Measurements from ENCODE around the gene CELSR2.

The CELSR2 gene

DNA sequence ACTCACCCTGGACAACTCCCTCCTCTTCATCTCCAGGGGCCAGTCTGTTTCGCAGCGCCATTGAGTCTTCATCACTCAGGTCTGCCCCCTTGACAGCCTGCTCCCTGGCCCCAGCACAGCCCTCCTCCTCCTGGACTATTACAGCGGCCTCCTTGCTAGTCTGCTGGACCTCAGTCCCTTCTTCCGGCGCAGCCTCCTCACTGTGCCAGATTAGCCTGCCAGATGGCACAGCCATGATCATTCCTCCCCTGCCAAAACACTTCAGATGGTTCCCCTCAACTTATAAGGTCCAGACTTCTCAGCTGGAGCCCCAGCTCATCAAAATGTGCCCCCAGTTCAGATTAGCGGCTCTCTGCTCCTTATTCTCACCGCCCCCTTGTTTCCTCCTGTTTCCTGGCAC is 7.0 kb upstream of the CELSR2 start:
- TF ChIP-seq POLR2AphosphoS5 (IDR thresholded peaks at IDR 0.05; ENCODE audit: low read depth, low read length), result no peak
- no peak for TF ChIP-seq TAF1 (IDR thresholded peaks at IDR 0.05; ENCODE audit: borderline replicate concordance, insufficient read depth, low read length)
- no peak for TF ChIP-seq FOXP2 (optimal IDR thresholded peaks at IDR 0.05; ENCODE audit: borderline replicate concordance, extremely low read depth, extremely low read length, insufficient read depth)
- TF ChIP-seq, protein P1, sequence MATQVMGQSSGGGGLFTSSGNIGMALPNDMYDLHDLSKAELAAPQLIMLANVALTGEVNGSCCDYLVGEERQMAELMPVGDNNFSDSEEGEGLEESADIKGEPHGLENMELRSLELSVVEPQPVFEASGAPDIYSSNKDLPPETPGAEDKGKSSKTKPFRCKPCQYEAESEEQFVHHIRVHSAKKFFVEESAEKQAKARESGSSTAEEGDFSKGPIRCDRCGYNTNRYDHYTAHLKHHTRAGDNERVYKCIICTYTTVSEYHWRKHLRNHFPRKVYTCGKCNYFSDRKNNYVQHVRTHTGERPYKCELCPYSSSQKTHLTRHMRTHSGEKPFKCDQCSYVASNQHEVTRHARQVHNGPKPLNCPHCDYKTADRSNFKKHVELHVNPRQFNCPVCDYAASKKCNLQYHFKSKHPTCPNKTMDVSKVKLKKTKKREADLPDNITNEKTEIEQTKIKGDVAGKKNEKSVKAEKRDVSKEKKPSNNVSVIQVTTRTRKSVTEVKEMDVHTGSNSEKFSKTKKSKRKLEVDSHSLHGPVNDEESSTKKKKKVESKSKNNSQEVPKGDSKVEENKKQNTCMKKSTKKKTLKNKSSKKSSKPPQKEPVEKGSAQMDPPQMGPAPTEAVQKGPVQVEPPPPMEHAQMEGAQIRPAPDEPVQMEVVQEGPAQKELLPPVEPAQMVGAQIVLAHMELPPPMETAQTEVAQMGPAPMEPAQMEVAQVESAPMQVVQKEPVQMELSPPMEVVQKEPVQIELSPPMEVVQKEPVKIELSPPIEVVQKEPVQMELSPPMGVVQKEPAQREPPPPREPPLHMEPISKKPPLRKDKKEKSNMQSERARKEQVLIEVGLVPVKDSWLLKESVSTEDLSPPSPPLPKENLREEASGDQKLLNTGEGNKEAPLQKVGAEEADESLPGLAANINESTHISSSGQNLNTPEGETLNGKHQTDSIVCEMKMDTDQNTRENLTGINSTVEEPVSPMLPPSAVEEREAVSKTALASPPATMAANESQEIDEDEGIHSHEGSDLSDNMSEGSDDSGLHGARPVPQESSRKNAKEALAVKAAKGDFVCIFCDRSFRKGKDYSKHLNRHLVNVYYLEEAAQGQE (IDR thresholded peaks at IDR 0.05; ENCODE audit: insufficient read depth in 1 of 2, low read depth in 2 of 2, low read length in 2 of 2), result no peak
- no peak for TF ChIP-seq SIN3A (IDR thresholded peaks at IDR 0.05; ENCODE audit: borderline replicate concordance, insufficient read depth, low read length)

DNA sequence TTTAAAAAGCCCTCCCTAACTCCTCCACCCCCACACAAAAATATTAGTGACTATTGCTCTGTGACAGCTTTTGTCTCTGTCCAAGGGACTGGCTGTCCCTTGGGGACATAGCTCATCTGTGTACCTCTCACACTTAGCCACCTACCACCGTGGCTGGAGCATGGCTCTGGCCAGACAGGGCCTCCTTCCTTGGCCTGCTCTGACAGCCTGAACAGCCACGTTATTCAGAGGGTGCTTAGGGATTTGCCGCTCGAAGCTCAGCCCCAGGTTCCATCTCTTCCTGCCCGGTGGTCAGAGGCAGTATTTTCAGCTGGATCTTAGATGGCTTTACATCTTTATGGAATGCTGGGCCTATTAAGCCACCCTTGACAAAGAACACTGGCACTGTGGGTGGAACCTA is 6.1 kb upstream of the CELSR2 start:
- TF ChIP-seq, protein P1 (IDR thresholded peaks at IDR 0.05; ENCODE audit: insufficient read depth in 1 of 2, low read depth in 2 of 2, low read length in 2 of 2), result no peak
- TF ChIP-seq FOXP2 (optimal IDR thresholded peaks at IDR 0.05; ENCODE audit: borderline replicate concordance, extremely low read depth, extremely low read length, insufficient read depth) (no peak), SIN3A (IDR thresholded peaks at IDR 0.05; ENCODE audit: borderline replicate concordance, insufficient read depth, low read length) (no peak), POLR2AphosphoS5 (IDR thresholded peaks at IDR 0.05; ENCODE audit: low read depth, low read length) (no peak), TAF1 (IDR thresholded peaks at IDR 0.05; ENCODE audit: borderline replicate concordance, insufficient read depth, low read length) (no peak)

DNA sequence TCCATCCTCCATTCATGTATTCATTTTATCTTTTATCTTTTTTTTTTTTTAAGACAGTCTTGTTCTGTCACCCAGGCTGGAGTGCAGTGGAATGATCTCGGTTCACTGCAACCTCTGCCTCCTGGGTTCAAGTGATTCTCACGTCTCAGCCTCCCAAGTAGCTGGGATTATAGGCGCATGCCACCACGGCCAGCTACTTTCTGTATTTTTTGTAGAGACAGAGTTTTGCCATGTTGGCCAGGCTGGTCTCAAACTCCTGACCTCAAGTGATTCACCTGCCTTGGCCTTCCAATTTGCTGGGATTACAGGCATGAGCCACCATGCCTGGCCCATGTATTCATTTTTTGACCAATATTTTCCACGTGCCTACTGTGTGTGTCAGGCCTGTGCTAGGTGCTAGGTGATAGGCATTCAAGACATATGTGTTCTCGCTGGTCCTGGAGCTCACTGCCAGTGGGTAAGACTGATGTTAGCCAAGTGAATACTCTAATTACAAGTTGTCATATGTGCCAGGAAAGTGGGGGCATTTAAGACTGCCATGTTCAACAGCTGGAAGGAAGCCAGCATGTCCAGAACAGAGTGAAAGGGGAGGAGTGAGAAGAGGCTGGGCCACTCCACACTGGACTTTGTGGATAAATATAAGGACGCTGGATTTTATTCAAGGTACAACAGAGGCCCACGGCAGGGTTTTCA is 5.3 kb upstream of the CELSR2 start:
- TF ChIP-seq SIN3A (IDR thresholded peaks at IDR 0.05; ENCODE audit: borderline replicate concordance, insufficient read depth, low read length), result no peak
- no peak for TF ChIP-seq TAF1 (IDR thresholded peaks at IDR 0.05; ENCODE audit: borderline replicate concordance, insufficient read depth, low read length)
- TF ChIP-seq, protein P1 (IDR thresholded peaks at IDR 0.05; ENCODE audit: insufficient read depth in 1 of 2, low read depth in 2 of 2, low read length in 2 of 2), result no peak
- TF ChIP-seq FOXP2 (optimal IDR thresholded peaks at IDR 0.05; ENCODE audit: borderline replicate concordance, extremely low read depth, extremely low read length, insufficient read depth), result no peak
- TF ChIP-seq POLR2AphosphoS5 (IDR thresholded peaks at IDR 0.05; ENCODE audit: low read depth, low read length), result no peak

DNA sequence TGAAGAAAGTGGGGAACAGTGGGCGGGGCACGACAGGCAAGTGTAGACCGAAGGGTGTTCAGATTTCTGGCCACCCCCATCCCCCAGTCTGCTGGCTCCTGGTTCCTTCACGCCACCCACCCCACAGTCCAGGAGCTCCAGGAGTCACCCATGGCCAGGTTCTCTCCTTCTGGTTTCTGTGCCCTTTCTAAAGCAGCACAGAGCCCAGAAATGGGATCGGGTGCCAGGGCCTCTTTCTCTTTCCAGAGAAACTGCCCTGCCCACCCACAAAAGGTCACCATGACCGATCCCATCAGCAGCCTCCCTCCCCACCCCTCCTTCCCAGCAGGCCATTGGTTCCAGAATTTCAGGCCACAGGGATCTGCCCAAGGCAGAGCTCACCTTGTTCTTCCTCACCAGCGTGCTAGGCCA is 3.2 kb upstream of the CELSR2 start:
- TF ChIP-seq, protein P1 (IDR thresholded peaks at IDR 0.05; ENCODE audit: insufficient read depth in 1 of 2, low read depth in 2 of 2, low read length in 2 of 2), result no peak
- TF ChIP-seq TAF1 (IDR thresholded peaks at IDR 0.05; ENCODE audit: borderline replicate concordance, insufficient read depth, low read length), result no peak
- TF ChIP-seq POLR2AphosphoS5 (IDR thresholded peaks at IDR 0.05; ENCODE audit: low read depth, low read length), result no peak
- TF ChIP-seq SIN3A (IDR thresholded peaks at IDR 0.05; ENCODE audit: borderline replicate concordance, insufficient read depth, low read length), result no peak
- no peak for TF ChIP-seq FOXP2 (optimal IDR thresholded peaks at IDR 0.05; ENCODE audit: borderline replicate concordance, extremely low read depth, extremely low read length, insufficient read depth)
